ENCODE results near the gene FNIP2.

GRCh38 chr4:158940271-158940670 is 171.4 kb downstream of the FNIP2 start:
- TF ChIP-seq, protein P1, sequence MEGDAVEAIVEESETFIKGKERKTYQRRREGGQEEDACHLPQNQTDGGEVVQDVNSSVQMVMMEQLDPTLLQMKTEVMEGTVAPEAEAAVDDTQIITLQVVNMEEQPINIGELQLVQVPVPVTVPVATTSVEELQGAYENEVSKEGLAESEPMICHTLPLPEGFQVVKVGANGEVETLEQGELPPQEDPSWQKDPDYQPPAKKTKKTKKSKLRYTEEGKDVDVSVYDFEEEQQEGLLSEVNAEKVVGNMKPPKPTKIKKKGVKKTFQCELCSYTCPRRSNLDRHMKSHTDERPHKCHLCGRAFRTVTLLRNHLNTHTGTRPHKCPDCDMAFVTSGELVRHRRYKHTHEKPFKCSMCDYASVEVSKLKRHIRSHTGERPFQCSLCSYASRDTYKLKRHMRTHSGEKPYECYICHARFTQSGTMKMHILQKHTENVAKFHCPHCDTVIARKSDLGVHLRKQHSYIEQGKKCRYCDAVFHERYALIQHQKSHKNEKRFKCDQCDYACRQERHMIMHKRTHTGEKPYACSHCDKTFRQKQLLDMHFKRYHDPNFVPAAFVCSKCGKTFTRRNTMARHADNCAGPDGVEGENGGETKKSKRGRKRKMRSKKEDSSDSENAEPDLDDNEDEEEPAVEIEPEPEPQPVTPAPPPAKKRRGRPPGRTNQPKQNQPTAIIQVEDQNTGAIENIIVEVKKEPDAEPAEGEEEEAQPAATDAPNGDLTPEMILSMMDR (IDR thresholded peaks at IDR 0.05), result no peak
- TF ChIP-seq POLR2A (IDR thresholded peaks at IDR 0.05), result no peak

Data from heart left ventricle (tissue), 13 donors.